Sciatic nerve (tissue), 2 donors: Measurements from ENCODE around the gene GOT2. TPM values are rescaled to one million over a fixed set of nuclear protein-coding genes. Genes with fewer than 3 reads are reported as not detected.
"Not testable (repeated sequence)": the region's sequence is repeated elsewhere in the genome, so short reads cannot be mapped to it uniquely, and the experiment has no call there.

Experiments
- ATAC-seq: fragments of 200-7000 bp; cut with Tn5 transposase; one replicate; pipeline ENCODE4 v1.9.1; 2020; ENCODE audit warnings: mild to moderate bottlenecking, moderate library complexity
- DNase-seq: peaks from one replicate; pipeline ENCODE4 v3.0.0-alpha.2; 2020; ENCODE audit warnings: low spot score
- intact Hi-C: fragments of 100-400 bp; cut with DNase I; formaldehyde crosslinking; loops from one replicate; pipeline ENCODE4 v1.14.2; 2022
- total RNA-seq: library from RNA; stranded (reverse); fragmentation: NEBNext Ultra II Directional; extraction: Animal tissue kit (Norgen Biotek cat#: 25700); gene quantifications from one replicate; pipeline ENCODE4 v1.2.1, GENCODE V29; 2021
- donor health status: DM: no; HTN: no; CAD: no.
- donor health status: DM: no; HTN: no; CAD: no.

Gene GOT2
- total RNA-seq, 1 donor from 2014 or later: 38.7 TPM

GRCh38 chr16:58661199-58661830 lies 72.8 kb downstream of the GOT2 start:
- intact Hi-C loops: no loop called here
- ATAC-seq (peak; percentile 87), DNase-seq (no peak)

GRCh38 chr16:58659911-58660310 lies 74.2 kb downstream of the GOT2 start:
- DNase-seq, intact Hi-C loops, ATAC-seq: not testable (repeated sequence)

GRCh38 chr16:58658796-58659211 lies 75.3 kb downstream of the GOT2 start:
- DNase-seq (no peak), ATAC-seq (no peak)
- intact Hi-C loops: no loop called here

Other genes with a start within 250 kb of the GOT2 start
- gene NDRG4, start 234.2 kb downstream of the GOT2 start, total RNA-seq: 7.4 TPM
- gene SETD6, start 218.8 kb downstream of the GOT2 start, total RNA-seq: 18.2 TPM
- 144 TPM for gene CNOT1, start 104.5 kb downstream of the GOT2 start, total RNA-seq
- gene SLC38A7, start 49.5 kb downstream of the GOT2 start, total RNA-seq: 15.6 TPM